ENCODE results near the gene KHK.

The KHK gene

DNA sequence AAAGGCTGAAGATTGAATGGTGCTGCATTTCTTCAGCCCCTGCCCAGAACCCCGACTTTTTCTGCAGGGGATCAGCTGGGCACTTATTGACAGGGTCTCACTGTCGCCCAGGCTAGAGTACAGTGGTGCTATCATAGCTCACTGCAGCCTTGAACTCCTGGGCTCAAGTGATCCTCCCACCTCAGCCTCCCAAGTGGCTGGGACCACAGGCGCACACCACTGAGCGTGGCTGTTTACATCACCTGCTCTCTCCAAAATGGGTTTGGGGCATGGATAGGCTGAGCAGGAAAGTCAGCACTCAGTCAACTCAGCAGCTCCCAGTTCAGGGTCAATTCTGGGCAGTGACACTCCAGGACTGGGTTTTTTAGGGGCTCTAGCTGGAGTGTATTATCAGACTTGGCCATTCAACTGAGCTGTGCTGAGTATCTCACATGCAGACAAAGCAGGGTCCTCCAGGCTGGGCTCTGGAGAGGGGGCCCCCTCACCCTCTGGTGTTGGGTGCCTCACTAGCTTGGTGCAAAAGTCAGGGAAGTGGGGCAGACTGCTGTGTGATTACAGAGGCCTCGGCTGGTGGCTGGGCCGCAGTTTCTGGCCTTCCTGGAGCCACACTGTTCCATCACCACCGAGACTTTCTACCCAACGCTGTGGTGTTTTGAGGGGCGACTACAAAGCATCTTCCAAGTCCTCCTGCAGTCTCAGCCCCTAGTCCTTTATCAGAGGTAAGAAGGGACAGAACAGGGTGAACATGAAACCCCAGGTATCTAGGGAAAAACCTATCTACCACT is 41.5 kb downstream of the KHK start:
- DNase-seq, result no peak

DNA sequence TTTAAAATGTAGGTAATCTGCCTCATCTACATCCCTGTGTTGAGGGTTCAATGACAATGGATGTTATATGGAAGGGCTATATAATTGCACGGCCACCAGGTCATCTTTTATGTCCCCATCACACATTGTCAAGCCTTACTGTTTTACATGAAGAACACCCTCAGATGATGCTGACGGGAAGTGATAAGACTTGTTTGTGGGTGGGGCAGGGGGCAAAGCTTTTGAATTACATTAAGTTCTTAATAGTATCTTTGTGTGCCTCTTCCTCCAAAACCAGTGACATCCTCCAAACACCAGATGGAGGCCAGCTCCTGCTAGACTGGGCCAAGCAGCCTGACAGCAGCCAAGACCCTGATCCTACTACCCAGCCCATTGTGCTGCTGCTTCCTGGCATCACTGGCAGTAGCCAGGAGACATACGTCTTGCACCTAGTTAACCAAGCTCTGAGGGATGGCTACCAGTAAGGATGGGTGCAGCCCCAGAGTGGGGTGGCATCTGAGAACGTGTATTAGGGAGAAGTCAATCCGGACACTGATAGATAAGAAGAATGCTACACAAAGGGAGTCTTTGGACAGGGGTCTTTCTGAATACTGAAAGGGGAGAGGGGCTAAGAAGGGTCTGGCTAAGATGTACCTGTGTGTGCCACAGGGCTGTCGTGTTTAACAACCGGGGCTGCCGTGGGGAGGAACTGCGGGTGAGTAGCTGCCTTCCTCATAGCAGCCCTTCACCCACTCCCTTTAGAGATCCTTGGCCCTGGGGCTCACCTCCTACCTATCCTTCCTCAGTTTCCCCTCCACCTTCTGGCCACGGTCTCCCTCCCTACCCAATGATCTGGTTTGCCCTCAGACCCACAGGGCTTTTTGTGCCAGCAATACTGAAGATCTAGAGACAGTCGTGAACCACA is 42.3 kb downstream of the KHK start:
- DNase-seq, result no peak

DNA sequence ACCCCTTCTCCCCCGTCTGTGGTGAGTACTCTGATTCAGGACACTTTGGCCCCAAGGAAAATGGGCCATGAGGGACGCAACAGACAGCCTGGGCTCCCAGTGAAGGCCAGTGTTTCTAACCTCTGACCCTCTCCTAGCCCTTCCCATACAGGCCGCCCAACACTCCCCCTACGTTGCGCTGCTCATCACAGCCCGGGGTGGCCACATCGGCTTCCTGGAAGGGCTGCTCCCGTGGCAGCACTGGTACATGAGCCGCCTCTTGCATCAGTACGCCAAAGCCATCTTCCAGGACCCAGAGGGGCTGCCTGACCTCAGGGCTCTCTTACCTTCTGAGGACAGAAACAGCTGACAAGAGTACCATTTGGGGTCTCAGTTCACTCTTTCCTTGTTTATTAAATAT is 43.8 kb downstream of the KHK start:
- DNase-seq, result no peak

DNA sequence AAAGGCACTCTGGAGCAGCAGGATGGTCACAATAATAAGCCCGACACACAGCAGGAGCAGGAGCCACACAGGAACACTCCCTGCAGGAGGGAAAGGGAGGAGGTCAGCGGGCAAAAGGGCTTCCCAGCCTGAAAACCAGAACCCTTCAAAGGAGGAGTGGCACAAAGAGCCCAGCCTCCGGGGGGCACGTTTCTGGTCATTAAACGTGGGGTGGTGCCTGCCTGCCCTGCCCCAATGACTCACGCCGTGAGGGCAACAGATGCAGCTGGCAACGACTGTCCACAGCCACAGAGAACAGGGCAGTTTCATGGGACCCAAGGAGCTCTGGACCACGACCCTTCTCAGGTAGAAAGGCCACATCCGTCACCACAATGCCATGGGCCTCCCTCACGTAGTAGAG is 44.9 kb downstream of the KHK start:
- no peak for DNase-seq

DNA sequence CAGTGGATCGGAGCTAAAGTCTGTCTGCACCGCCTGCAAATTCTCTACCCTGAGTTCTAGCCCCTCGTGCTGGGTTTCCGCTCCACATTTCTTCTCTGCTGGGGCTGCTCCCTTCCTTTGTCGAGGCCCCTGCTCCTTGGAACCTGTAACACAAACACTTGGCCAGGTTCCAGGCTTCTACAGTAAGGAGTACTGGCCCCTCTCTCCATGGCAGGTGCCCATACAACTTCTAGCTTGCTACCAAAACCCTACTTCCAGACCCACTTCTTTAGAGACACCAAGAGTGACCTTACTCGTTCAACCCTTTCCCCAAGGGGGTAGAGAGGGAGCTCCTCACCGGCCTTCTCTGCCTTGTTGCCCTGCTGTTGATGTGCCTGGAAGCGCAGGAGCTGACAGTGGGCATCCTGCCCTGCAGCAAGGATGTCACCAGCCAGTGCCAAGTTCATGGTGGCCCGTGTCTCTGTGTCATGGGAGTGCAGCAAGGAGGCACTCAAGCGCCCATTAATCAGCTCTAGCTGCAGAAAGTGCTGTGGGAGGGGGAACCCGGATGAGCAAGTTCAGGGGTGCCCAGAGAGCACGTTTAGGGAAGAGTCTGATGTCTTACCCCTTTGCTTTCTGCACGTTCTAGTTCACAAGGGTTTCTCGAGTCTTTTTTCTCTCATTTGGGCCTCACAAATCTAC is 46.8 kb downstream of the KHK start:
- DNase-seq, result peak; percentile 11

DNA sequence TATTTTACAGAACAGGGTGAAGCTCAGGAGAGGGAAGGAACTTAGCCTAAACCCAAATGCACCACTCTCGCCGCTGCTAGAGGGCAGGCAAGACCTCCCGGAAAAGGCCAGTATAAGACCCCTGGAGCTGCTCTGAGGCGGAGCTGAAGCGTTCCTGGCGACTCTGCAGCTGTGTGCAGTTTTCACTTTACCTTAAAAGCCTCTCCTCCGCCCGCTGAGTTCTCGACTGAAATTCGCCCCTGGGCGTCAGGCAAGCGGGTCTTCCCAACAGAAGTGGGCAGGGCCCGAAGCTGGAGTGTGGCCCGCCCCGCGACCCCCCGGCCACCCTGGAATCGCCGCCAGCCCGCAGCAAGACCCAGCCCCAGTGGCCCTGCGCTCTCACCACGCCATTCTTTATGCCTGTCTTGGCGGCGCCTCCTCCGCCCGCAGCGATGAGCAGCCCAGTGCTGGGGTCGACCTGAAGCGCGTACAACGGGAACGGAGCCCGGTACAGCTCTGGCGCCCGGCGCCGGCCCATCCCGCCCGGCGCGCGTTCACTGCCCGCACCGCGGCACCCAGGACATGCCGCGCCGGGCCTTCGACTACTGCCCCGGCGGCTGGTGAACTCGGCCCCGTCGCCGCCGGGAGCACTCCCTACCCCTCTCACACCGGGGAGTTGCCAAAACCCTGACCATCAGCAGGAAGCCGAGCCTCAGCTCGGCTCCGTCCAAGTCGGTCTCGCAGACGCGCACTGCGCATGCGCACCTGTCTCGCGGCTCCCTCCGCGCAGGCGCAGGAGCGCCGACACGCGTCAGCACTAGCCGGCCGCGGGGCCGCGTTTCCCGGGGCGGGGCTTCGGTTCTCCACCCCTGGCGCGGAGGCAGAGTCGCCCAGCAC is 47.6 kb downstream of the KHK start, which contains the start of gene PREB:
Gene PREB (minus strand): TSS at position 732 of the 876 bp plus-strand sequence. CDS start 215 bp downstream, at position 517.
- peak; percentile 96 for DNase-seq

DNA sequence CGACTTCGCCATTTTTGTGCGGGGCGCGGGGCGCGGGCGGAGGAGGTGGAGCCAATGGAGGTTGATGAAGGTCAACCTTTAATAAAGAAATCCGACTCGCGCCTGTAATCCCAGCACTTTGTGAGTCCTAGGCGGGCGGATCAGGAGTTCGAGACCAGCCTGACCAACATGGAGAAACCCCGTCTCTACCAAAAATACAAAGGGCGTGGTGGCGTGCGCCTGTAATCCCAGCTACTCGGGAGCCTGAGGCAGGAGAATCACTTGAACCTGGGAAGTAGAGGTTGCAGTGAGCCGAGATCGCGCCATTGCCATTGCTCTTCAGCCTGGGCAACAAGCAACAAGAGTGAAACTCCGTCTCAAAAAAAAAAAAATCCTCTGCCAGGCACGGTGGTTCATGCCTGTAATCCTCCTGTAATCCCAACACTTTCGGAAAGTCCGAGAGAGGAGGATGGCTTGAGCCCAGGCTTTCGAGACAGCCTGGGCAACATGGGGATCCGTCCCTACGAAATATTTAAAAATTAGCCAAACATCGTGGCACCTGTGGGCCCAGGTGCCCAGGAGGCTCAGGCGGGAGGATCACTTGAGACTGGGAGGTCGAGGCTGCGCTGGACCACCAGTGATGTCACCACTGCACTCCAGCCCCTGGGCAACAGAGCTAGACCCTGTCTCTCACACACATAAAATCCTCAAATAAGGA is 48.4 kb downstream of the KHK start:
- DNase-seq, result no peak

DNA sequence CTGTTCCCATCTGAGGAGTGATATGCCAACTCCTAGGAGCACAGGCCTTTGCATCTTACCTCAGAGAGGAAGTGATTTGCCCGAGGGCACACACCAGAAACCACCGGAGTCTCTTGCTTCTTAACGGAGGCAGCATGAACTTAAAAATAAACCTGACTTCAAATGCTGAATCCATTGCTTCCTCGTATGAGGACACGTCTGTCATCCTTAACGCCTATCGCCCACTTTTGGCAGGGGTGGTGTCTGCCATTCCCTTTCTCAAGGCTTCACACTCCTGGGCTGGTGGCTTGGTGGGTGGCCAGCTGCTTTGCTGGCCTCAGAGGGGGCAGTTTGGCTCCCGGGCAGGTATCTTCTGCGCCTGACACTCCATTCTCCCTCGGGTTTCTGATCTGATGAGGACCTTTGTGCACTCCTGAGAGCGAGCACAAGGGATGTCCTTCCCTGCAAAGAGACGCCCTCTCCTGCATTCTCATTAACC is 48.9 kb downstream of the KHK start:
- no peak for DNase-seq

DNA sequence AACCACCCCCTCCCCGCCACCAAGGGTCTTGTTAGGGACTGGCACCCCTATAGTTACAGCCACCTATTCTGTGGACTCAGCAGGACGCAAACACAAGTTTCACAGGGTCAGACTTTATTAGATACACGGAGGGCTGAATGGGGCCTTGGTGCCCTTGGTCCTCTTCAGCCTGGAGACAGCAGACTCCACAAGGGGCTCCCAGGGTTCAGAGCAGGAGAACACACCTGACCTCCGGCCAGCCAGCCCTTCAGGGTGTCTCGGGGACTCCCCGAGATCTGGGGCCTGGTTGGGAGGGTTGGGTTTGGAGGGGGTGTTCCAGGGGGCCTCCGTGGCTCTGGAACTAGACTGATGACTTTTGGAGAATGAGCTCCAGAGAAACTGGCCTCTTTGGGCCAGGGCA is 50.2 kb downstream of the KHK start:
- no peak for DNase-seq

DNA sequence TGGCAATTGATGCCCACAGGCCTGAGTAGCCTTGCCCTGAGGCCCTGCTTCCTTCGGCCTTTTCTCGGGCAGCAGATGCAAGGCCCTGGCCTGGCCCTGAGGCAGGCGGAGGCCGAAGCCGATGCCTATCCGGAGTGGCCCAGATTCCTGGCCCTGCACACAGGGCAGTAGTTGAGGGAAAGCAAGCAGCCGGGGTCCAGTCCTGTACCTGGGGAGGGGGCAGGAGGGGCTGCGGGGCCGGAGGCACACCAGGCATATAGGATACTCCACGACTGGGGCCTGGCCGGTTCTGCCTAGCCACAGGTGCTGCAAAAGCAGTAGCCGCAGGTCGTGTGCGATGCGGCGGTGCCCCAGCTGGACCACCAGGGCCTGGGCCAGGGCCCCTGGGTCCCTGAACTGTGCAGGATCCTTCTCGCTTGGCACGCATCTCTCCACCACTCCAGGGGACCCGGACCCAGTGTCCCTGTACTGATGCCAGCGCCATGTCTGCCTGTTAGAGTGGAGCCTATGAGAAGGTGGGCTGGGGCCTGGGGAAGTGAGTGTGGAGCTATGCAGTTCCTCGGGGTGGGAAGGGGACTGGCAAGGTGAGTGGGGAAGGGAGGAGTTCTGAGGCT is 50.9 kb downstream of the KHK start:
- DNase-seq, result no peak

DNA sequence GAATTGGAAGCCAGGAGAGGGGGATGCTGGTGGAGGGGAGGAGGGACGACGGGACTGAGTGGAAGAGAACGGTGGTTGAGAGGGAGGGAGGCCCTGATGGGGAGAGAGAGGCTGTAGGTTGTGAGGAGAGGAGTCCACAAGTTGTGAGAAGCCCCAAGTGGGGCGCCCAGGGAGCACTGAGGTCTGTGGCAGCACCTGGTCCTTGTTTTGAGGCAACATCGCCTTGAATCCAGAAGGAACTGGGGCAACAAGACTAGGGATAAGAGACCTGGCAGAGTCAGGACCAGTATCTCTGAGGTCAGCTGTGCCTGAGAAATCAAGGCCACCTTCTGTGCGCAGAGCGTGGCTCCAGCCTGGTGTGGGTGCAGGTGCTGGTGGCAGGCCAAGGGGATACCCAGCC is 51.5 kb downstream of the KHK start:
- no peak for DNase-seq

DNA sequence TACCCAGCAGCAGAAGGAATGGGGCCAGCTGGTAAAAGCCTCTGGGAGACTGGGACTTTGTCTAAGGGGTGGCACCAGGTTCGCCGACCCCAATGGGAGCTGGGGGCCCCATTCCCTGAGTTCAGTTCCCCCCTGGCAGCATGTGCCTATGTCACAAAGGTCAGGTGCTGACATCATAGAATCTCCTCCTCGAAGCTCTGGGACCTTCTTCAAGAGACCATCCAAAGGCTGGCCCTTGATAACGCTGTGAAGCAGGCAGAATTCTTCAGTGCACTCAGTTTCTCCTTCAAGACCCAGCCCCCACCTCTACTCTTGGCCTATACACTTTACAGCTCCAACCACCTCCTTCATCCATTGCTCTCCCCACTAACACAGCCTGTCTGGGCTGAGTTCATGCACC is 52.7 kb downstream of the KHK start, which contains the start of gene PRR30:
Gene PRR30 (minus strand): TSS at position 101 of the 400 bp plus-strand sequence. CDS start 1,081 bp downstream, outside the sequence.
- no peak for DNase-seq

DNA sequence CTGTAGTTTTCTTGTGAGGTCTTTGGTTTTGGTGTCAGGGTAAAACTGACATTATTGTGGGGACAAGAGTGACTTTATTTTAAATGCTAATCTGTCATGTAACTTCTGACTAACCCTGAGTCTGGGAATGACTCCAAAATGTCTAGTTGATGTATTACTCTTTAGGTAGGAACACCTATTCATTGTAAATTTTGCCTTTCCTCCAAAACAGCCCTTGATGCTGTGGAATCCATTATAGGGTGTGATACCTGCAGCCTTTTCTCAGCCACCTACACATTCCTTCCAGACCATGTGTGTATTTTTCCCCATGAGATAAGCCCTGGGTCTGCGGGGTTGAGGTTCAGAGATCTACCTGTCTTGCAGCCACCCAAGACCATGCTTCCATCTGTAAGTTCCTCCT is 56.7 kb downstream of the KHK start:
- no peak for DNase-seq

DNA sequence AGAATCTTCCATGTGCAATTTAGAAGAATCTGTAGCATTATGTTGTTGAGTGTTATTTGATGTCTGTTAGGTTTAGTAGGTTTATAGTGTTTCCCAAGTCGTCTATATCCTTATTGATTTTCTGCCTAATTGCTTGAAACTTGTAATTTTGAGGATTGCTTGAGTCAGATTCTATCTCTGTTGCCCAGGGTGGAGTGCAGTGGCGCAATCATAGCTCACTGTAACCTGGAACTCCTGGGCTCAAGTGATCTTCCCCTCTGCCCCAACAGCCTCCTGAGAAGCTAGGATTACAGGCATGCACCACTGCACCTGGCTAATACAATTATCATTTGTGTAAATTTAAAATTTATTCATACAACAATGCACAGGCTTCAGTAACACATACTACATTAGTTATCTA is 59.1 kb downstream of the KHK start:
- DNase-seq, result no peak

DNA sequence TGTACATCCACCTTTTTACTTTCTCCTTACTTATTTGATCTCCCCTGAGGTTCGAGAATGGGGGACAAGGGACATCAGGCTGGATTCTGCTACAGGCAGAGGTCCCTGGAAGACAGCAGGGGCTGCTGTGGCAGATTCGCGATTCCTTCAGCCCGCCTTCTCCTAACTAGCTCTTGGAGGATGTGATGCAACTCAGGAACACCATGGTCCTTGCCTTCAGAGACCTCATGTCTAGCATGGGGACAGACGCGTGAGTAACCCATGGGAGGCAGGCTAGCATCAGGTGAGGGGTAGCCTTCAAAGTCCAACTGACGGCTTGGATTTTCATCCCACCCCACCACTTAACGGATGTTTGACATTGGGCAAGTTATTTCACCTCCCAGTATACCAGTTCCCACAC is 61.4 kb downstream of the KHK start:
- no peak for DNase-seq

DNA sequence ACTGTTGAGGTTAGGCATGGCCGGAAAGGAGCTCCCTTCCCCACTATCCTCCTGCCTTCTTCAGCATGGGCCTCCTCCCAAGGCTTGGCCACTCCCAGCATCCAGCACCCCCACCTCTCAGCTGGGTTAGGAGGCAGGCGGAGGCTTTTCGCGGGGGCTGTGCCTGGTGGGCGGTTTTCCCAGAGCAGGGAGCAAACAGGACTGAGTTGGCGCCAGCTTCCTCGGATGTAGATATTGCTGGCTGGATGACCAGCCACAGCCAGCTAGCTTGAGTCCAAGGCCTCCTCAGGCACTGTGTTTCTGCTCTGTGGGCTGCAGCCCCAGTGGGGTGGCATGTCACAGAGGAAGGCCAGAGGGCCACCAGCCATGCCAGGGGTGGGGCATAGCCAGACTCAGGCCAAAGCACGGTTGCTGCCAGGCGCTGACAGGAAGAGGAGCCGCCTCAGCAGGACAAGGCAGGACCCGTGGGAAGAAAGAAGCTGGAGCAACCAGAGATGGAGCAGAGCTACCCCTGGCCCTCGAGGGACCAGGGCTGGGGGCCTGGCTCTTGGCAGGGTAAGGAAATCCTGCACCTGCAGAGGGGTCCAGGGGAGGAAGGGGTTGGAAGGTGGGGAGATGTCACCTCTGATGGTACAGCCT is 62.3 kb downstream of the KHK start, which contains the start of gene TCF23:
Gene TCF23 (plus strand): TSS at position 204 of the 639 bp plus-strand sequence. CDS start 130 bp downstream, at position 334.
- peak; percentile 35 for DNase-seq

DNA sequence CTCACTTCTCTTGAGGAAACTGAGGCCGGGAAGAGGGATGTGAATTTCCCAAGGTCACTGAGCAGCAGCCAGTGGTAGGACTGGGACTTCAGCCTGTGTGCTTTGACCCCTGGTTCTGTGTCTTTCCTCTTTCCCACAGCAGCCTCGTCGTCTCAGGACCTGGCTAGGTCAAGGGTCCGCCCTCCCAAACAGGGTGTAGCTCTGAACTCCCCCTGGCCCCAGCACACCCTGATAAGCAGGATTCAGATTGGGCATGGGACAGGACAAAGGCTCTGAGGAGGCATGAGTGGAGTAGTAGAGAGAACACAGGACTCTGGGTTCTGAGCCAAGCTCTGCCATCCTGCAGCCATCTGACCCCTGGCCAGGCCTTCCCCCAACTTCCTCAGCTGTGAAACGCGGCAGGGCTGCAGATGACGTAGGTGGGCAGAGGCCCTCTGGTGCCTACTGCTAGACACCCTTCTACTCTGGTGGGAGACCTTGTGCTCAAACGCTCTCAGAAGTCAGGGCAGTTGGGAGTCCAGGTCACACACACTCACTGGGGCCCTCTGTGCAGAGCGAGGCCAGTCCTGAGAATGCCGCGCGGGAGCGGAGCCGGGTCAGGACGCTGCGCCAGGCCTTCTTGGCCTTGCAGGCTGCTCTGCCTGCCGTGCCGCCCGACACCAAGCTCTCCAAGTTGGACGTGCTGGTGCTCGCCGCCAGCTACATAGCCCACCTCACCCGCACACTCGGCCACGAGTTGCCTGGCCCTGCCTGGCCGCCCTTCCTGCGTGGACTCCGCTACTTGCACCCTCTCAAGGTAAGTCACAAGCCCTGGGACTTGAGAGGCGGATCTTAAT is 63.2 kb downstream of the KHK start:
- DNase-seq, result no peak
